Amniotic epithelial cell (primary cell): ENCODE results near the gene DBNDD2.
A peak's percentile ranks its signal among the peaks of the same experiment; 100 is the strongest.

Experiments used
- DNase-seq: peaks from one replicate; pipeline ENCODE4 v3.0.0-alpha.2; 2010; ENCODE audit warnings: low read depth

DBNDD2 gene, protein sequence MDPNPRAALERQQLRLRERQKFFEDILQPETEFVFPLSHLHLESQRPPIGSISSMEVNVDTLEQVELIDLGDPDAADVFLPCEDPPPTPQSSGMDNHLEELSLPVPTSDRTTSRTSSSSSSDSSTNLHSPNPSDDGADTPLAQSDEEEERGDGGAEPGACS

GRCh38 chr20:45407783-45408645, at the start of gene DBNDD2:
TSS of gene DBNDD2 (plus strand) at chr20:45408289. CDS start at chr20:45408468, 179 bp downstream.
- no peak for DNase-seq

DNA sequence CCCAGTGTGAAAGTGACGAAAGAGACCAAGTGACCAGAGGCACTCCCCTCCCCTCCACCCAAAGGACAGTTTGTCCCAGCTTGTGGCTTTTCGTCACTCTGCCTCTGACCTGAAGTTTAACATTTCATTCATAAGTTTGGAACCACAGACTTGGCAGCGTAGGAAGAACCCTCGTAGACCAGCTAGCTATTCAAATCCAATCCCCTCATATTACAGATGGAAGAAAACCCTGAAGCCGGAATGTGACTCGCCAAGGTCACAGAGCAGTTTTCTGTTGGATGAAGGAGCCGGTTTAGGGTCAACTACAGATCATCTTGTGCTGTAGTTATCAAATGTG, 49.1 kb upstream of the DBNDD2 start:
- DNase-seq, result peak; percentile 56

DNA sequence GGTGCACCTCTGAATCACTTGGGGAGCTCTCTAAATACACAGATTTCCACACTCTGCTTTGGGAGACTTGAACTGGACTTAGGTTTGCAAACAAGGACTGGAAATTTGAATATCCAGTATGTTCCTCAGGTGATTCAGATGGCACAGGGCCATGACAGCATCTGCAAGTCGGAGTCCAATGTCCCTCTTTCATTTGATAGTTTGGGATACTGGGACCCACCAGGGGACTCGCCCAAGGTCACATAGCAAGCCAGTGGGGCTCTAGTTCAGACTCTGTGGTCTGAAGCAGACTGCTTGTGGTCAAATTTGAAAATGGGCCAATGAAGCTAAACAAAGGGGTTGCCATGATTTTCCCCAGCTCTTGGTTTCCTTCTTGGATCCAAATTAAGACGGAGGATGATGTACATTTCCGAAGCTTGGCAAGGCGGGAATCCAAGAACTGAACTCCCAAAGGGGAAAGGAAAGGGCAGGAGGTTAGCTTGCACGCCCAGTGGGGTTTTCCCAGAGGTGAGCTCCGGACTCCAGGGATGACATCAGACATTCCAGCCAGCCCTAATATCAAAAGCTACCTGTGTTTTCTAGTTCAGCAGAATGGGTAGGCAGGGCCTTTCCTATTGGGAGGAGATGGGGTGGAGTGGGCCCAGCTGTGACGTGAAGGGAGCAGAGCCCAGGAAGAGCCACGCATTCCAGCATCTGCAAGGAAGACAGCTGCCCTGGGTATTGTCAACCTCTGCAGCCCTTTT, 48.5 kb upstream of the DBNDD2 start:
- peak; percentile 81 for DNase-seq

- DNase-seq, result no peak
These were observed 46.3 kb upstream of the DBNDD2 start for GRCh38 chr20:45361793-45362192.

GRCh38 chr20:45362804-45363610, 45.1 kb upstream of the DBNDD2 start, which contains the start of gene SYS1:
TSS of gene SYS1 (plus strand) at chr20:45363156. CDS start at chr20:45363532, 376 bp downstream.
- DNase-seq, result peak; percentile 96

- DNase-seq, result no peak
These were observed 44.2 kb upstream of the DBNDD2 start for GRCh38 chr20:45363611-45364492.

- DNase-seq, result no peak
These were observed 42.6 kb upstream of the DBNDD2 start for GRCh38 chr20:45365444-45365970.

- DNase-seq, result no peak
These were observed 41.9 kb upstream of the DBNDD2 start for GRCh38 chr20:45366192-45366591.

- no peak for DNase-seq
These were observed 41.5 kb upstream of the DBNDD2 start for GRCh38 chr20:45366631-45367030.

- no peak for DNase-seq
These were observed 41.0 kb upstream of the DBNDD2 start for GRCh38 chr20:45367126-45367525.

GRCh38 chr20:45368221-45368980, 39.7 kb upstream of the DBNDD2 start:
- no peak for DNase-seq

- no peak for DNase-seq
These were observed 37.4 kb upstream of the DBNDD2 start for GRCh38 chr20:45370571-45371160.

DNA sequence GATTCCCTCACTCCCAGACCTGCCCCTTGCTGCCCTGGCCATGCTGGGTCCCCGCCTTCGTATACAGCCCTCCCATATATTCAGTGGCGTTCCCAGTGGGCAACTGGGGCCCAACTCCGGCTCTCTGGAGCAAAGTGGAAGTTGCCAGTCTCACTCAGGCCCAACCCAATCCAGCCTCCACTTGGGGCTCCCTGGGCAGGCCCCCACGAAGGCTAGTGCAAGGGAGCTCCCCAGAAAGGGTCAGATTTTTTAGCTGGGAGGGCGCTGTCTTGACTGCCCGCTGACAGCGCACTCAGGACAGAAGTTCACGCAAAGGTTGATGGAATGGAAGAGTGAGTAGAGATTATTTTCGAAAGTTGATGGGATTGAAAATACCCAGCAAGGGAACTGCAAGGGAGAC, 35.8 kb upstream of the DBNDD2 start:
- DNase-seq, result no peak

DNA sequence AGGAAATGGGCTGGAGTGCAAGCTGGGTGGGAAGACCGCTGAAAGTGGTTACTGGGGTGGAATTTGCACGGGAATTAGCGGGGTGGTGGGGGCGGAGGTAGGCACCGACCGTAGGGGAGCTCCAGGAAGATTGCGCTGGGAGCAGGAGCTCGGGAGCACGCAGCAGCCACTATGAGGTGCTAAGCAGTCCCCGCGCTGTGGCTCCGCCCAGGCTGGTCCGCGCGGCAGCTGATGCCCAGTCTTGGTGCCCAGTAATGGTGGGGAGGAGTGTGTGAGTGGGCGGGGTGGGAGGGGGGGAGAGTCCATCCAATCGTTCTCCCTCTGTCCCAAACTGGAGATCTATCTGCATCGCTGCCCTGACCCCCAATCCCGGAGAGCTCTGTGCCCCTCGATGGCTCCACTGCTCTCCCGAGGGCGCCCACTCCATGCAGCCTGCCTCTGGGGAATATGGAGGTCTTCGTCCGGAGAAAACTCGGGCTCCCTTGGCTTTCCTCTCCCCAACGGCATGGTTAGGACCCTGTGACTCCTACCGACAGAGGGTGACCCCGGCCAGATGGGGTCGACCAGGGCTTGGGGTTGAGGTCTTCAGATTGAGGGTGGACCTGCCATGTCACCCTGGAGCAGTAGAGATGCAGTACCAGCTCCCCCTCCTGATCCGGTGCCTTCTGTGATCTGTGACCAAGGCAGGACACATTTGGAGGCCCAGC, 35.3 kb upstream of the DBNDD2 start:
- no peak for DNase-seq

DNA sequence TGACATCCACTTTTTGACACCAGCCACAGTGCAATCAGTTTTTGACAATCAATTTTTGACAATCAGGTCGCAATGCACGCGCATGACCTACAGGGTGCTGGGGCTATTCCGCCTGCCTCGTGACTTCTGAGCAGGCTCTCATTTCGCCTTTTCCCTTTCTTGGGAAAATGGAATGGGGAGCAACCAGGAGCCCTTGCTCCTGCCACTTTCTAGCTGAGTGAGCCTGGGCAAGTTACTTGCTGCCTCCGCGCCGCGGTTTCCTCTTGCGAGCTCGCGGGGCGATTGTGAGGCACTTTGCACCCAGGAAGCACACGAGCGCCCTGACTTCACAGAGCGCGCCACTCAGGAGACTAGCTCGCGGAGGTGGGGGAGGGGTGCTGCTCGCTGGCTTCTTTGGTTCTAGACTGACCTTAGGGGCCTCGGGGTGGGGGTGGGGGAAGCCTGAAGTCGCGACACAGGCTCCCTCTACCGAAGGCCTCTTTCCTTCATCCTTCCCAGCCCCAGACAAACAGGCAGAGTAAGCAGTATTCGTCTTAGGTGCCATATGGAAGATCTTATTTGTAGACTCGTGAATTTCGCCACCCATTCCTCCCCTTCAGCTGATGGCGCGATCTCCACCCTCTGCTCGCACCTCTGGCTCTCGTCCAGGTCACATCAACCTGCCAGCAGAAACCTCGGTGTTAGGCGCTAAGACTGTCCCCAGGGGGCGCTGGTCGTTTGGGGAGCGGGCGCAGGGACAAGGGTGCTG, 34.6 kb upstream of the DBNDD2 start:
- peak; percentile 65 for DNase-seq

GRCh38 chr20:45374101-45374467, 34.0 kb upstream of the DBNDD2 start:
- no peak for DNase-seq

- no peak for DNase-seq
These were observed 33.1 kb upstream of the DBNDD2 start for GRCh38 chr20:45374966-45375365.

GRCh38 chr20:45377269-45377668, 30.8 kb upstream of the DBNDD2 start:
- DNase-seq, result no peak
